22Rv1 (cell line): ENCODE results near the gene MAPK1.

Source experiments
- CTCF ChIP-seq: fragments of 450-650 bp; IDR thresholded peaks from 2 replicates; pipeline ENCODE4 v1.5.1; 2017; ENCODE audit warnings: mild to moderate bottlenecking
- ZFX ChIP-seq: fragments of 450-650 bp; IDR thresholded peaks from 2 replicates; pipeline ENCODE4 v1.6.1; 2017; ENCODE audit warnings: antibody characterized with exemption, borderline replicate concordance

DNA sequence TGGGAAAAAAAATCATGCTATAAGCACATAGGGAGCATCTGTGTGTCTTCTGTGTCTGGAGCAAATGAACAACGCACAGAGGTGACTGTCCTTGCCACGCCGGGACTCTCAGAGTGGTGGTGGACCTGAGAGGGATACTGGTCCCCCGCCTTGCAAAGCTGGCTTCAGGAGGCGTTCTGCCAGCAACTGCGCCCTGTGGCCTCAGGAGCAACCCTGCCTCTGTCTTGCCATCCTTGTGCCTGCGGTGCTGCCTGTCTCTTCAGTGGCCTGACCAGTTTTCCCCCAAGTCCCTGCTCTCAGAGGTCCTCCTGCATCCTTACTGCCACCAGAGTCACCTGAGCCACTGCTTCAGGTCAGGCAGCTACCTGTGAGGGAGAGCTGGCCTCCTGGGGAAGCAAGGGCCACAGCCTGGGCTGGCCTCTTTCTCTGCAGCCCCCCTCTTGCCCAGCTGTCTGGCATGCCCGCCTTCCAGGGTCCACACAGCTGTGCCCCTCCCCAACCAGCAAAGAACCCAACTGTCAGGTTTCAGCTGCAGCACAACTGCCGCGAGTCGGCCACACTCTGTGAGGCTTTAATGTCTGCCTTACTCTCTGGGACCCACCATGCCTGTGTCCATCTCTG, 101.4 kb downstream of the MAPK1 start:
- TF ChIP-seq CTCF (no peak), ZFX (no peak)
